HepG2 (cell line): Measurements from ENCODE around the gene RPS6KL1. TPM values are rescaled to one million over a fixed set of nuclear protein-coding genes. Genes with fewer than 3 reads are reported as not detected.
A peak's percentile ranks its signal among the peaks of the same experiment; 100 is the strongest.

Source experiments
- EZH2 ChIP-seq: conservative IDR thresholded peaks from 2 replicates; pipeline ENCODE4 v1.6.1; 2012; ENCODE audit warnings: mild to moderate bottlenecking, low read depth, low read length, moderate library complexity
- HOXA9 ChIP-seq: sonication (generic); formaldehyde crosslinking; IDR thresholded peaks from 2 replicates; pipeline ENCODE4 v1.8.1; 2022; ENCODE audit warnings: missing genetic modification reagents, mild to moderate bottlenecking, moderate library complexity, borderline replicate concordance
- HOXD1 ChIP-seq: sonication (generic); formaldehyde crosslinking; IDR thresholded peaks from 2 replicates; pipeline ENCODE4 v1.5.0; 2020; ENCODE audit warnings: missing genetic modification reagents
- IKZF1 ChIP-seq: fragments of 450-650 bp; IDR thresholded peaks from 2 replicates; pipeline ENCODE4 v1.7.1; 2016
- JARID2 ChIP-seq: sonication (generic); formaldehyde crosslinking; IDR thresholded peaks from 2 replicates; pipeline ENCODE4 v1.8.1; 2023; ENCODE audit warnings: missing genetic modification reagents, inconsistent platforms; ENCODE audit not compliant: insufficient replicate concordance
- JUNB ChIP-seq: sonication (generic); formaldehyde crosslinking; IDR thresholded peaks from 2 replicates; pipeline ENCODE4 v1.8.0; 2022; ENCODE audit warnings: missing genetic modification reagents, mild to moderate bottlenecking, borderline replicate concordance
- KLF15 ChIP-seq: sonication (generic); formaldehyde crosslinking; IDR thresholded peaks from 2 replicates; pipeline ENCODE4 v1.8.1; 2023; ENCODE audit warnings: borderline replicate concordance, mild to moderate bottlenecking, inconsistent platforms, missing genetic modification reagents, mixed read lengths
- MAF1 ChIP-seq: sonication (generic); formaldehyde crosslinking; IDR thresholded peaks from 2 replicates; pipeline ENCODE4 v1.5.0; 2020; ENCODE audit warnings: missing genetic modification reagents, borderline replicate concordance
- MAZ ChIP-seq, 2 experiments: sonication (generic) in 1 of 2; formaldehyde crosslinking in 1 of 2; IDR thresholded peaks; 2 replicates each; pipeline versions ENCODE4 v1.5.0 to v1.6.1; 2012 to 2020; ENCODE audit warnings: low read depth in 2 of 2, mild to moderate bottlenecking in 2 of 2, borderline replicate concordance in 1 of 2, improper control_type of control experiment in 1 of 2, low read length in 1 of 2, missing genetic modification reagents in 1 of 2, moderate library complexity in 1 of 2
- NFKBIZ ChIP-seq: IDR thresholded peaks from 2 replicates; pipeline ENCODE4 v1.6.1; 2018; ENCODE audit warnings: missing genetic modification reagents, missing compliant biosample characterization
- NR2F6 ChIP-seq, 2 experiments: IDR thresholded peaks; 2 replicates each; pipeline ENCODE4 v1.6.1; 2016; ENCODE audit warnings: antibody characterized with exemption in 1 of 2, mild to moderate bottlenecking in 1 of 2
- ONECUT2 ChIP-seq: sonication (generic); formaldehyde crosslinking; IDR thresholded peaks from 2 replicates; pipeline ENCODE4 v1.4.0; 2020; ENCODE audit warnings: missing genetic modification reagents
- PITX1 ChIP-seq: sonication (generic); formaldehyde crosslinking; IDR thresholded peaks from 2 replicates; pipeline ENCODE4 v1.5.1; 2020; ENCODE audit warnings: mild to moderate bottlenecking, missing genetic modification reagents
- ZBTB38 ChIP-seq: sonication (generic); formaldehyde crosslinking; IDR thresholded peaks from 2 replicates; pipeline ENCODE4 v1.5.1; 2020; ENCODE audit warnings: mild to moderate bottlenecking, missing genetic modification reagents
- ZNF253 ChIP-seq: sonication (generic); formaldehyde crosslinking; IDR thresholded peaks from 2 replicates; pipeline ENCODE4 v1.8.0; 2022; ENCODE audit warnings: mild to moderate bottlenecking, missing genetic modification reagents, borderline replicate concordance
- ZNF558 ChIP-seq: sonication (generic); formaldehyde crosslinking; IDR thresholded peaks from 2 replicates; pipeline ENCODE4 v1.9.0; 2022; ENCODE audit warnings: mild to moderate bottlenecking, missing genetic modification reagents, borderline replicate concordance
- ZNF792 ChIP-seq: IDR thresholded peaks from 2 replicates; pipeline ENCODE4 v1.6.1; 2016
- polyA plus RNA-seq, 8 experiments: library from polyadenylated mRNA; depleted of rRNA in 3 of 8; stranded (reverse) in 7 of 8; unstranded in 1 of 8; fragments of >200 nt; fragmentation: Illumina TruSeq in 4 of 8; extraction: Trizol in 4 of 8; gene quantifications; 2 replicates each; pipeline versions ENCODE4 v1.2.1 to v1.2.3, GENCODE V29; 2011 to 2016; ENCODE audit warnings: low read depth in 4 of 8, missing spikeins in 1 of 8, mixed read lengths in 1 of 8; ENCODE audit not compliant: insufficient read depth in 1 of 8
- total RNA-seq, 5 experiments: library from RNA; depleted of rRNA; stranded (reverse); fragments of >200 nt; fragmentation: Illumina TruSeq; extraction: Trizol; gene quantifications; 2 replicates each; pipeline ENCODE4 v1.2.3, GENCODE V29; 2016; ENCODE audit warnings: low read depth in 1 of 5
- TF ChIP-seq, protein P1 (sequence below): sonication (generic); formaldehyde crosslinking; conservative IDR thresholded peaks from 2 replicates; pipeline ENCODE4 v1.5.0; 2020; ENCODE audit warnings: missing genetic modification reagents
- TF ChIP-seq, protein P2 (sequence below): IDR thresholded peaks from 2 replicates; pipeline ENCODE4 v1.6.1; 2018; ENCODE audit warnings: missing genetic modification reagents, mild to moderate bottlenecking, missing compliant biosample characterization
- TF ChIP-seq, protein P3 (sequence below): sonication (generic); formaldehyde crosslinking; IDR thresholded peaks from 2 replicates; pipeline ENCODE4 v1.5.0; 2020; ENCODE audit warnings: mild to moderate bottlenecking, missing genetic modification reagents, borderline replicate concordance
- TF ChIP-seq, protein P4 (sequence below): sonication (generic); formaldehyde crosslinking; conservative IDR thresholded peaks from 2 replicates; pipeline ENCODE4 v1.8.0; 2022; ENCODE audit warnings: missing genetic modification reagents
- TF ChIP-seq, protein P5 (sequence below): sonication (generic); formaldehyde crosslinking; conservative IDR thresholded peaks from 2 replicates; pipeline ENCODE4 v1.4.0; 2020; ENCODE audit warnings: missing genetic modification reagents

RPS6KL1 gene
- total and polyA plus RNA-seq, 2 of the 13 experiments (the other 11 are each of a cell fraction or from before 2014, with no cell fraction given) = 6.5 to 11.5 TPM

DNA sequence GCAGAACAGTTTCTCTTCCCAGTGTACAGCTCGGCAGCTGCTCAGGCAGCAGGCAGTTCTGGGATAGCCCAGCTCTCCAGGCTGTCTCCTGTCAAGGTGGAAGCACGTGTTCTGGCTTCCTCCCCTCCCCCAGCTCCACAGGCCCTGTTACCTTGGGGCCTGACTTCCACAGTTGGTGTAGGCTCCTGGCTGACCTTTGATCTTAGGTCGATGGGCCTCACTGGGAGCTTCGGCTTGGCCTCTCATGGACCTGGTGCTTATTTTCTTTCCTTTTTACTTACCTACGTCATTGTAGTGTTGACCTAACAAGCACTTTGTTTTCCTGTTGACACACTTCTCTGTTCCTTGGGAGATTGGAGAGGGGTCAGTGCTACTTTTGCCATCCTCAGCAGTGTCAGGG lies 24.4 kb downstream of the RPS6KL1 start (continued):
- TF ChIP-seq MAZ (IDR thresholded peaks at IDR 0.05; ENCODE audit: borderline replicate concordance, low read depth, low read length) (0 out of 2 replicates have a peak, but pooled peaks have one; percentile 24), MAZ (CRISPR knock-in tag; IDR thresholded peaks at IDR 0.05; ENCODE audit: low read depth) (peak; percentile 66; the same call in 1 of the 2 replicates), JUNB (CRISPR knock-in tag) (no peak), HOXA9 (CRISPR knock-in tag) (no peak), ZNF253 (no peak), MAF1 (no peak), PITX1 (CRISPR knock-in tag) (no peak), KLF15 (CRISPR knock-in tag) (no peak), NFKBIZ (peak; percentile 48; the same call in 1 of the 2 replicates), HOXD1 (CRISPR knock-in tag) (no peak), ZNF792 (CRISPR knock-in tag) (peak; percentile 68; the same call in 1 of the 2 replicates), IKZF1 (no peak), ZNF558 (no peak; the same call in 1 of the 2 replicates), ZBTB38 (peak; percentile 85; the same call in 1 of the 2 replicates), ONECUT2 (CRISPR knock-in tag) (peak; percentile 80), NR2F6 (IDR thresholded peaks at IDR 0.05) (peak; percentile 85), NR2F6 (CRISPR knock-in tag; IDR thresholded peaks at IDR 0.05) (peak; percentile 92), EZH2 (no peak), JARID2 (CRISPR knock-in tag) (no peak)
- TF ChIP-seq, protein P1, sequence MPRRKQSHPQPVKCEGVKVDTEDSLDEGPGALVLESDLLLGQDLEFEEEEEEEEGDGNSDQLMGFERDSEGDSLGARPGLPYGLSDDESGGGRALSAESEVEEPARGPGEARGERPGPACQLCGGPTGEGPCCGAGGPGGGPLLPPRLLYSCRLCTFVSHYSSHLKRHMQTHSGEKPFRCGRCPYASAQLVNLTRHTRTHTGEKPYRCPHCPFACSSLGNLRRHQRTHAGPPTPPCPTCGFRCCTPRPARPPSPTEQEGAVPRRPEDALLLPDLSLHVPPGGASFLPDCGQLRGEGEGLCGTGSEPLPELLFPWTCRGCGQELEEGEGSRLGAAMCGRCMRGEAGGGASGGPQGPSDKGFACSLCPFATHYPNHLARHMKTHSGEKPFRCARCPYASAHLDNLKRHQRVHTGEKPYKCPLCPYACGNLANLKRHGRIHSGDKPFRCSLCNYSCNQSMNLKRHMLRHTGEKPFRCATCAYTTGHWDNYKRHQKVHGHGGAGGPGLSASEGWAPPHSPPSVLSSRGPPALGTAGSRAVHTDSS (CRISPR knock-in tag) = no peak
- TF ChIP-seq, protein P2, sequence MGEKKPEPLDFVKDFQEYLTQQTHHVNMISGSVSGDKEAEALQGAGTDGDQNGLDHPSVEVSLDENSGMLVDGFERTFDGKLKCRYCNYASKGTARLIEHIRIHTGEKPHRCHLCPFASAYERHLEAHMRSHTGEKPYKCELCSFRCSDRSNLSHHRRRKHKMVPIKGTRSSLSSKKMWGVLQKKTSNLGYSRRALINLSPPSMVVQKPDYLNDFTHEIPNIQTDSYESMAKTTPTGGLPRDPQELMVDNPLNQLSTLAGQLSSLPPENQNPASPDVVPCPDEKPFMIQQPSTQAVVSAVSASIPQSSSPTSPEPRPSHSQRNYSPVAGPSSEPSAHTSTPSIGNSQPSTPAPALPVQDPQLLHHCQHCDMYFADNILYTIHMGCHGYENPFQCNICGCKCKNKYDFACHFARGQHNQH (CRISPR knock-in tag) = peak; percentile 92
- TF ChIP-seq, protein P3, sequence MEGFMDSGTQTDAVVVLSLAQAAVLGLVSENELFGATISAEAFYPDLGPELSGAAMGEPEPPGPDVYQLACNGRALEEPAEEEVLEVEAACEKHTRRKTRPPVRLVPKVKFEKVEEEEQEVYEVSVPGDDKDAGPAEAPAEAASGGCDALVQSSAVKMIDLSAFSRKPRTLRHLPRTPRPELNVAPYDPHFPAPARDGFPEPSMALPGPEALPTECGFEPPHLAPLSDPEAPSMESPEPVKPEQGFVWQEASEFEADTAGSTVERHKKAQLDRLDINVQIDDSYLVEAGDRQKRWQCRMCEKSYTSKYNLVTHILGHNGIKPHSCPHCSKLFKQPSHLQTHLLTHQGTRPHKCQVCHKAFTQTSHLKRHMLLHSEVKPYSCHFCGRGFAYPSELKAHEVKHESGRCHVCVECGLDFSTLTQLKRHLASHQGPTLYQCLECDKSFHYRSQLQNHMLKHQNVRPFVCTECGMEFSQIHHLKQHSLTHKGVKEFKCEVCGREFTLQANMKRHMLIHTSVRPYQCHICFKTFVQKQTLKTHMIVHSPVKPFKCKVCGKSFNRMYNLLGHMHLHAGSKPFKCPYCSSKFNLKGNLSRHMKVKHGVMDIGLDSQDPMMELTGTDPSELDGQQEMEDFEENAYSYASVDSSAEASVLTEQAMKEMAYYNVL (CRISPR knock-in tag) = no peak
- TF ChIP-seq, protein P4, sequence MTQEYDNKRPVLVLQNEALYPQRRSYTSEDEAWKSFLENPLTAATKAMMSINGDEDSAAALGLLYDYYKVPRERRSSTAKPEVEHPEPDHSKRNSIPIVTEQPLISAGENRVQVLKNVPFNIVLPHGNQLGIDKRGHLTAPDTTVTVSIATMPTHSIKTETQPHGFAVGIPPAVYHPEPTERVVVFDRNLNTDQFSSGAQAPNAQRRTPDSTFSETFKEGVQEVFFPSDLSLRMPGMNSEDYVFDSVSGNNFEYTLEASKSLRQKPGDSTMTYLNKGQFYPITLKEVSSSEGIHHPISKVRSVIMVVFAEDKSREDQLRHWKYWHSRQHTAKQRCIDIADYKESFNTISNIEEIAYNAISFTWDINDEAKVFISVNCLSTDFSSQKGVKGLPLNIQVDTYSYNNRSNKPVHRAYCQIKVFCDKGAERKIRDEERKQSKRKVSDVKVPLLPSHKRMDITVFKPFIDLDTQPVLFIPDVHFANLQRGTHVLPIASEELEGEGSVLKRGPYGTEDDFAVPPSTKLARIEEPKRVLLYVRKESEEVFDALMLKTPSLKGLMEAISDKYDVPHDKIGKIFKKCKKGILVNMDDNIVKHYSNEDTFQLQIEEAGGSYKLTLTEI (CRISPR knock-in tag) = no peak
- TF ChIP-seq, protein P5, sequence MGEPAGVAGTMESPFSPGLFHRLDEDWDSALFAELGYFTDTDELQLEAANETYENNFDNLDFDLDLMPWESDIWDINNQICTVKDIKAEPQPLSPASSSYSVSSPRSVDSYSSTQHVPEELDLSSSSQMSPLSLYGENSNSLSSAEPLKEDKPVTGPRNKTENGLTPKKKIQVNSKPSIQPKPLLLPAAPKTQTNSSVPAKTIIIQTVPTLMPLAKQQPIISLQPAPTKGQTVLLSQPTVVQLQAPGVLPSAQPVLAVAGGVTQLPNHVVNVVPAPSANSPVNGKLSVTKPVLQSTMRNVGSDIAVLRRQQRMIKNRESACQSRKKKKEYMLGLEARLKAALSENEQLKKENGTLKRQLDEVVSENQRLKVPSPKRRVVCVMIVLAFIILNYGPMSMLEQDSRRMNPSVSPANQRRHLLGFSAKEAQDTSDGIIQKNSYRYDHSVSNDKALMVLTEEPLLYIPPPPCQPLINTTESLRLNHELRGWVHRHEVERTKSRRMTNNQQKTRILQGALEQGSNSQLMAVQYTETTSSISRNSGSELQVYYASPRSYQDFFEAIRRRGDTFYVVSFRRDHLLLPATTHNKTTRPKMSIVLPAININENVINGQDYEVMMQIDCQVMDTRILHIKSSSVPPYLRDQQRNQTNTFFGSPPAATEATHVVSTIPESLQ = no peak
